ENCODE results near the gene RBFOX1. TPM values are rescaled to one million over a fixed set of nuclear protein-coding genes. Genes with fewer than 3 reads are reported as not detected.

RBFOX1 gene
- total RNA-seq, 1 experiment from 2014 or later, result not detected

DNA sequence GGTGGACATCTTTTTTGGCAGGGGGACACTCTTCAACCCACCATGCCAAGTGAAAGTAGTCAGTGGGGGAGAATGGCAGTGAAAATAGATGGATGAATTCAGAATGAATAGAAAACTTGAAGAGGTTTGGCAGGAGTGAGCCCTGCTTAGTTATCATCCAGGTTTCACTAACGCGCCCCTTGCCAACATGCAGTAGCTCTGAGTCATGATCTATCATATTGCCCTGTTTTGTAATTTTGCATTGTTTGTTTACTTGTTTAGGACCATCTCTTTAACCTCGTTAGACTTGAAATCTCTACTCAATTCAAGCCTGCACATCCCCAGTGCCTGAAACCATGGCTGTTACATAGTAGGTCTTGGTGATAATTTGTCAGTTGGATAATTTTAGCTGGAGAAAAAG lies 116.7 kb downstream of the RBFOX1 start:
- H3K36me3 ChIP-seq, result no peaks in the 10 kb centered on the region
- H3K9me3 ChIP-seq (replicated peaks), result no peaks in the 10 kb centered on the region; the same call in 1 of the 2 replicates
- H3K4me3 ChIP-seq, result no peak overlapping the region
- H3K4me1 ChIP-seq (replicated peaks), result no peaks in the 10 kb centered on the region
- DNase-seq (ENCODE audit: low read depth in 1 of 2, low spot score in 2 of 2), result no peak
- no peaks in the 10 kb centered on the region for H3K27me3 ChIP-seq (replicated peaks)
- no peak overlapping the region for H3K27ac ChIP-seq

GRCh38 chr16:7449808-7450207 lies 117.2 kb downstream of the RBFOX1 start:
- no peaks in the 10 kb centered on the region for H3K36me3 ChIP-seq
- no peak for DNase-seq (ENCODE audit: low read depth in 1 of 2, low spot score in 2 of 2)
- H3K4me1 ChIP-seq (replicated peaks), result no peaks in the 10 kb centered on the region
- no peak overlapping the region for H3K4me3 ChIP-seq
- peaks cover 4% of the 10 kb centered on the region for H3K9me3 ChIP-seq (replicated peaks)
- H3K27ac ChIP-seq, result no peak overlapping the region
- no peaks in the 10 kb centered on the region for H3K27me3 ChIP-seq (replicated peaks)

DNA sequence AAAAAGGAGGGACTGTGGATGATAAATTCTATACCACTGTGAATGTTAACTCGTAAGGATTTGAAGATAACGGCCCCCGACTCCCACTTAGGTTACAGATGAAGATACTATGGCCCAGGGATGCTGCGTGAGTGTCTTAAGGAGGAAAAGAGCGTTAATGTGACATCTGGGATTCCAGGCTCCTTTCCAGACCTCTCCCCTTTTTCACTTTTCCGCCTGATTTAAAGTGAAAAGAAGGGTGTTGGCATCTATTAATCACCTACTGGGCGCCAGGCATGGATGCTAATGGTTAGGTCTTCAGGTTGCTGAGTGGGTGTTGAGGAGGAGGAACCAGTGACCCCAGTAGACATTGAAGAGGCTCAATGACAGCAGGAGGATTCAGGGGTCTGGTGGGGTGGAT lies 117.8 kb downstream of the RBFOX1 start:
- H3K36me3 ChIP-seq, result no peaks in the 10 kb centered on the region
- H3K9me3 ChIP-seq (replicated peaks), result peaks cover 5% of the 10 kb centered on the region
- no peak overlapping the region for H3K27ac ChIP-seq
- DNase-seq (ENCODE audit: low read depth in 1 of 2, low spot score in 2 of 2), result no peak
- no peaks in the 10 kb centered on the region for H3K27me3 ChIP-seq (replicated peaks)
- H3K4me3 ChIP-seq, result no peak overlapping the region
- H3K4me1 ChIP-seq (replicated peaks), result no peaks in the 10 kb centered on the region

- Histone ChIP-seq H3K27me3 (replicated peaks) (no peaks in the 10 kb centered on the region), H3K36me3 (no peaks in the 10 kb centered on the region), H3K27ac (no peak overlapping the region), H3K9me3 (replicated peaks) (peaks cover 5% of the 10 kb centered on the region), H3K4me1 (replicated peaks) (no peaks in the 10 kb centered on the region), H3K4me3 (no peak overlapping the region)
- DNase-seq (ENCODE audit: low read depth in 1 of 2, low spot score in 2 of 2), result no peak
These were observed 119.4 kb downstream of the RBFOX1 start for GRCh38 chr16:7452090-7452489.

DNA sequence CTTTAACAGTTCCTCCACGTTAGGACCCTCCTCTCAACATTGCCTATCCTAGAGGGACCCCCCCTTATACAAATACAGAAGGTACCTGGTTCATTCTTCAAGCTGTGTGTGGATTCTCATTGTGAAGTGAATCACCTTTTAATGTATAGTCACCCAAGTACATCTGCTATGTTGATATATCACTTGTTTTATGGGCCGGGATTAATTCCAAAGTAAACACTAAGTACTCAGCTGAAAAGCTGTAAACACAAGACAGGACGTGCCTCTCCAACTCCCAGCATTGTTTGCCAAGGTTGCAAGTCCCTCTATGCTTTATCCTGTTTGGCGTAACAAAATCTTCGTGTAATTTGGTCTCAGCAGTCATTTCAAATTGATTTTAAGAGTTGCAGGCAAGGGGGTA lies 123.6 kb downstream of the RBFOX1 start:
- Histone ChIP-seq H3K4me3 (no peak overlapping the region), H3K9me3 (replicated peaks) (peaks cover 10% of the 10 kb centered on the region), H3K27me3 (replicated peaks) (no peaks in the 10 kb centered on the region), H3K36me3 (no peaks in the 10 kb centered on the region), H3K4me1 (replicated peaks) (no peaks in the 10 kb centered on the region), H3K27ac (no peak overlapping the region)
- no peak for DNase-seq (ENCODE audit: low read depth in 1 of 2, low spot score in 2 of 2)

DNA sequence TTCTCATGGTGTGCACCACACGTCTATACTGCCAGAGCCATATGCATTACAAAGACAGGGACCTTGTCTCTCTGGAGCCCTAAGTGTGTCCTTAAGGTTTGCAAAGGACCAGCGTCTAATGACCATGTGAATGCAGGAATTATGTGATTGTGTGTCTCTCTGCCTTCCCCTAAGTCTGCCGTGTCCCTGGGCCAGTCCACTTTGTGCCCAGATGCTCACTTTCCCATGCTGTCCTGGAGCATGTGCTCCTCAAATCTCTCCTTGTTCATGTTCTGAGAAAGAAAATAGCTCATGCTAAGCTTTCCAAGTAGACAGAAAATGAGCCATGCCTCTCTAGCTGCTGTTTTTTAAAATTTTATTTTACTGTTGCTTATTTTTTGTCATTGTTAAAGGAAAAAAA lies 125.5 kb downstream of the RBFOX1 start:
- Histone ChIP-seq H3K9me3 (replicated peaks) (peaks cover 13% of the 10 kb centered on the region), H3K4me1 (replicated peaks) (no peaks in the 10 kb centered on the region), H3K36me3 (no peaks in the 10 kb centered on the region), H3K27me3 (replicated peaks) (no peaks in the 10 kb centered on the region), H3K4me3 (no peak overlapping the region), H3K27ac (no peak overlapping the region)
- DNase-seq (ENCODE audit: low read depth in 1 of 2, low spot score in 2 of 2), result no peak

GRCh38 chr16:7470344-7470743 lies 137.7 kb downstream of the RBFOX1 start:
- no peaks in the 10 kb centered on the region; the same call in 1 of the 2 replicates for H3K9me3 ChIP-seq (replicated peaks)
- no peaks in the 10 kb centered on the region for H3K4me1 ChIP-seq (replicated peaks)
- no peaks in the 10 kb centered on the region for H3K36me3 ChIP-seq
- DNase-seq (ENCODE audit: low read depth in 1 of 2, low spot score in 2 of 2), result no peak
- H3K27ac ChIP-seq, result no peak overlapping the region
- no peaks in the 10 kb centered on the region for H3K27me3 ChIP-seq (replicated peaks)
- no peak overlapping the region for H3K4me3 ChIP-seq

DNA sequence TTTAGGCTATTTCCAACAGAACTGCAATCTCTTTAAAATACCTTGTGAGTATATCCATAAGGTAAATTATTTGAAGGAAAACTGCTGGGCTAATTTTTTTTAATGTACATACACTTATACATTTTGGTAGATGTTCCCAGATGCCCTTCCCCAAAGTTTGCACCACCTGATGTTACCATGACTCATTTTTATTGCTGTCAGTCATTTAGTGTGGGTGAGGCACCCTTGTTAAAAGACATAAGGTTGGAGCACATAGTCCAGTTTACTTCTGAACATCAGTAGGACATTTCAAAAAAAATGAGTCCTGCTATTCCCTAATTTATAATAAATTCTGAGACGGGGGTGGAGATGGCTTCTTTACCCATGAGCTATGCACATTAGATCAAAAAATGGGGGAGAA lies 138.6 kb downstream of the RBFOX1 start:
- Histone ChIP-seq H3K4me1 (replicated peaks) (no peaks in the 10 kb centered on the region), H3K27ac (no peak overlapping the region), H3K4me3 (no peak overlapping the region), H3K9me3 (replicated peaks) (no peaks in the 10 kb centered on the region; the same call in 1 of the 2 replicates), H3K36me3 (no peaks in the 10 kb centered on the region), H3K27me3 (replicated peaks) (no peaks in the 10 kb centered on the region)
- no peak for DNase-seq (ENCODE audit: low read depth in 1 of 2, low spot score in 2 of 2)

GRCh38 chr16:7482032-7482431 lies 149.4 kb downstream of the RBFOX1 start:
- peaks cover 15% of the 10 kb centered on the region for H3K9me3 ChIP-seq (replicated peaks)
- H3K27me3 ChIP-seq (replicated peaks), result no peaks in the 10 kb centered on the region
- H3K36me3 ChIP-seq, result no peaks in the 10 kb centered on the region
- no peak for DNase-seq (ENCODE audit: low read depth in 1 of 2, low spot score in 2 of 2)
- no peak overlapping the region for H3K4me3 ChIP-seq
- no peak overlapping the region for H3K27ac ChIP-seq
- H3K4me1 ChIP-seq (replicated peaks), result no peaks in the 10 kb centered on the region

- no peaks in the 10 kb centered on the region for H3K4me1 ChIP-seq (replicated peaks)
These were observed 150.1 kb downstream of the RBFOX1 start for GRCh38 chr16:7482596-7483290.

DNA sequence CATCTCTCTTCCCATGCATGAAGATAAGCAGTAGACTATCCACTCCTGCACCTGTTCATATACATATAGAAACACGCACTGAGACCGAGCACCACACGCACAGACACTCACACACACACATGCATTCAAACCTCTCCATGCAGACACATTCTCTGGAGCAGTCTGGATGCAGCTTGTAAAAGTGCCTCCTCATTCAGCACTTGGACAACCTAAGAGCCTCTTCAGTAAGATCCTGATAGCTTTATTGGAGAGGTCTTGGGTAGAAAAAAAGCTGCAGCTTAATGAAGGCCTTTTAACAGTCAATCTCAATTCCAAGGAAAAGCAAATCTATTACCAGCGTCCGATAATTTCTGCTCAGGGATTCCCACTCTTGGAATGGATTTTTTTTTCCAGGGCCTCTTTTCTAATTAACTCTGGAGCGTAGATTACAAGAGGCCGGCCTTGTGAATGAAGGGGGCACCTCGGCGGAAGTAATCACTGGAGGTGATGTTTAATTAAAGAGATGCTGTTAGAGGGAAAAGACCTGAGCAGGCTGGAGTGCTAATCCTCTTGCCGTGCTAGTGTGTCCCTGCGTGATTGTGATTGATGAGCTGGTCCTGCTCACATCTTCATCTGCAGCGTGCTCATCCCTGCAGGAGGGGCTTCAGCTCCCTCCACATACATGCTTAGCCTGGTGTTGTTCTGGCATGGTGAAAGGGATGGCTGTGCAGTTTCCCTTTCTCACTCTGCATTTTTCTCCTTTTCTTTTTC lies 155.1 kb downstream of the RBFOX1 start:
- Histone ChIP-seq H3K9me3 (replicated peaks) (peaks cover 7% of the 10 kb centered on the region; the same call in 1 of the 2 replicates), H3K36me3 (no peaks in the 10 kb centered on the region), H3K27ac (no peak overlapping the region), H3K4me1 (replicated peaks) (no peaks in the 10 kb centered on the region), H3K4me3 (no peak overlapping the region), H3K27me3 (replicated peaks) (no peaks in the 10 kb centered on the region)
- DNase-seq (ENCODE audit: low read depth in 1 of 2, low spot score in 2 of 2), result no peak

More at GRCh38 chr16:7482596-7483290, 150.1 kb downstream of the RBFOX1 start:
- no peaks in the 10 kb centered on the region for H3K36me3 ChIP-seq
- no peak overlapping the region for H3K4me3 ChIP-seq
- H3K27ac ChIP-seq, result no peak overlapping the region
- DNase-seq (ENCODE audit: low read depth in 1 of 2, low spot score in 2 of 2), result no peak
- peaks cover 17% of the 10 kb centered on the region for H3K9me3 ChIP-seq (replicated peaks)
- H3K27me3 ChIP-seq (replicated peaks), result no peaks in the 10 kb centered on the region

- H3K27me3 ChIP-seq (replicated peaks), result no peaks in the 10 kb centered on the region
- no peak overlapping the region for H3K27ac ChIP-seq
- H3K4me1 ChIP-seq (replicated peaks), result no peaks in the 10 kb centered on the region
- no peaks in the 10 kb centered on the region for H3K36me3 ChIP-seq
- no peak overlapping the region for H3K4me3 ChIP-seq
- DNase-seq (ENCODE audit: low read depth in 1 of 2, low spot score in 2 of 2), result no peak
- H3K9me3 ChIP-seq (replicated peaks), result peaks cover under 1% of the 10 kb centered on the region; the same call in 1 of the 2 replicates
These were observed 159.5 kb downstream of the RBFOX1 start for GRCh38 chr16:7492122-7492521.

- Histone ChIP-seq H3K4me3 (no peak overlapping the region), H3K4me1 (replicated peaks) (no peaks in the 10 kb centered on the region), H3K9me3 (replicated peaks) (no peaks in the 10 kb centered on the region; the same call in 1 of the 2 replicates)
These were observed 160.5 kb downstream of the RBFOX1 start for GRCh38 chr16:7493133-7493532.

GRCh38 chr16:7497691-7498090 lies 165.0 kb downstream of the RBFOX1 start:
- H3K9me3 ChIP-seq (replicated peaks), result peaks cover 11% of the 10 kb centered on the region
- no peaks in the 10 kb centered on the region for H3K27me3 ChIP-seq (replicated peaks)
- no peak for DNase-seq (ENCODE audit: low read depth in 1 of 2, low spot score in 2 of 2)
- H3K27ac ChIP-seq, result no peak overlapping the region
- H3K4me1 ChIP-seq (replicated peaks), result no peaks in the 10 kb centered on the region
- H3K4me3 ChIP-seq, result no peak overlapping the region
- no peaks in the 10 kb centered on the region for H3K36me3 ChIP-seq

More at GRCh38 chr16:7493133-7493532, 160.5 kb downstream of the RBFOX1 start:
- Histone ChIP-seq H3K27ac (no peak overlapping the region), H3K36me3 (no peaks in the 10 kb centered on the region), H3K27me3 (replicated peaks) (no peaks in the 10 kb centered on the region)
- DNase-seq (ENCODE audit: low read depth in 1 of 2, low spot score in 2 of 2), result no peak
